Psoas muscle (tissue), 8 donors: ENCODE measurements around the gene L3HYPDH. TPM values are rescaled to one million over a fixed set of nuclear protein-coding genes. Genes with fewer than 3 reads are reported as not detected.

ENCODE experiments used
- ATAC-seq, 4 donors: fragments of 200-7000 bp; cut with Tn5 transposase; one replicate each; pipeline ENCODE4 v1.9.1; 2020; ENCODE audit warnings: moderate library complexity in 3 of 4, mild to moderate bottlenecking in 2 of 4
- DNase-seq, 2 donors: peaks; one replicate each; pipeline ENCODE4 v3.0.0-alpha.2; 2020
- H3K27ac ChIP-seq: fragments of 200-600 bp; one replicate; pipeline ENCODE4 v1.8.0; 2022
- H3K27me3 ChIP-seq, 3 donors: fragments of 200-600 bp in 1 of 3; one replicate each; pipeline versions ENCODE4 v1.6.1 to v1.8.0; 2013 to 2022; ENCODE audit warnings: low read length in 2 of 3, mild to moderate bottlenecking in 2 of 3, moderate library complexity in 1 of 3; ENCODE audit not compliant: insufficient read depth in 3 of 3
- H3K36me3 ChIP-seq, 2 donors: fragments of 200-600 bp in 1 of 2; one replicate each; pipeline versions ENCODE4 v1.6.1 to v1.8.0; 2013 to 2022; ENCODE audit warnings: low read depth in 1 of 2, mild to moderate bottlenecking in 1 of 2, moderate library complexity in 1 of 2; ENCODE audit not compliant: insufficient read depth in 1 of 2
- H3K4me1 ChIP-seq: fragments of 200-600 bp; one replicate; pipeline ENCODE4 v1.8.0; 2022
- H3K4me3 ChIP-seq: fragments of 200-600 bp; one replicate; pipeline ENCODE4 v1.8.0; 2022; ENCODE audit warnings: mild to moderate bottlenecking
- H3K9me3 ChIP-seq: fragments of 200-600 bp; one replicate; pipeline ENCODE4 v1.8.0; 2022
- CTCF ChIP-seq: fragments of 200-600 bp; IDR thresholded peaks from one replicate; pipeline ENCODE4 v1.8.0; 2022; ENCODE audit warnings: antibody characterized with exemption
- WGBS, 3 donors: extraction: QIAGEN DNeasy Blood & Tissue Kit; methylation state at CpG; one replicate each; pipeline versions ENCODE4 v1.1.6 to v1.1.7; 2013; 5-methylcytosine and 5-hydroxymethylcytosine counted together
- intact Hi-C, 2 donors: fragments of 100-400 bp; cut with DNase I; formaldehyde crosslinking; loops; one replicate each; pipeline versions ENCODE4 v1.11.0 to v1.14.2; 2022
- polyA plus RNA-seq, 3 donors: library from polyadenylated mRNA; stranded (reverse); fragments of 200-250 nt; gene quantifications; one replicate each; pipeline ENCODE4 v1.2.3, GENCODE V29; 2013
- total RNA-seq, 4 donors: library from RNA; stranded (reverse); fragmentation: NEBNext Ultra II Directional in 2 of 4; extraction: Animal tissue kit (Norgen Biotek cat#: 25700) in 2 of 4; gene quantifications; one replicate each; pipeline versions ENCODE4 v1.2.1 to v1.2.4, GENCODE V29; 2021 to 2023
- donor health status: healthy with polysubstance abuse.
- donor health status: DM: no; HTN: no; CAD: no; lungs with moderate emphysema.
- donor health status: Bipolar disorder and iron deficiency.
- donor health status: healthy.
- donor health status: DM: yes; HTN: yes; CAD: no.
- donor health status: DM: no; HTN: no; CAD: no.
- donor health status: DM: no; HTN: no; CAD: no.
- donor health status: DM: yes; HTN: yes; CAD: no.

L3HYPDH gene
- total and polyA plus RNA-seq, 7 donors, result 5.7 to 23.7 (median 12.3) TPM

GRCh38 chr14:59507752-59508103 lies 23.5 kb upstream of the L3HYPDH start:
- H3K27me3 ChIP-seq, result no peaks in the 10 kb centered on the region
- H3K27ac ChIP-seq, result no peak overlapping the region
- H3K36me3 ChIP-seq, result peaks cover 0 to 22% of the 10 kb centered on the region in 2 donors
- intact Hi-C loops, result loop anchor here (2.0 to 10.0 kb wide), 3 partner anchors 69 to 677 kb away; partner anchors contain the start of gene CCDC175 (in 2 of the 2)
- H3K9me3 ChIP-seq, result no peaks in the 10 kb centered on the region
- peak in 1 of 4 donors; percentile 13 for ATAC-seq
- no peak overlapping the region for H3K4me3 ChIP-seq
- no peak for TF ChIP-seq CTCF
- DNase-seq, result no peak
- H3K4me1 ChIP-seq, result no peaks in the 10 kb centered on the region
- 80 to 91% (median 89%) methylated on average over 3 of the region's 3 CpGs for WGBS, 3 donors

GRCh38 chr14:59507063-59507751 lies 23.0 kb upstream of the L3HYPDH start:
- no peaks in the 10 kb centered on the region for H3K4me1 ChIP-seq
- no peaks in the 10 kb centered on the region for H3K27me3 ChIP-seq
- peaks cover 0 to 22% of the 10 kb centered on the region in 2 donors for H3K36me3 ChIP-seq
- peak; percentile 76 for TF ChIP-seq CTCF
- H3K4me3 ChIP-seq, result no peak overlapping the region
- ATAC-seq (peak; percentile 61 to 92 (median 81)), DNase-seq (peak in 1 of 2 donors; percentile 23)
- no peak overlapping the region for H3K27ac ChIP-seq
- no peaks in the 10 kb centered on the region for H3K9me3 ChIP-seq
- intact Hi-C loops, result loop anchor here in 1 of 2 donors (5.0 to 10.0 kb wide), 2 partner anchors 70 to 678 kb away; partner anchors contain the start of gene CCDC175

- DNase-seq (no peak), ATAC-seq (no peak)
- intact Hi-C loops, result loop anchor here in 1 of 2 donors (10.0 kb wide), 1 partner anchor 682 kb away; no protein-coding TSS in a partner anchor
- Histone ChIP-seq H3K27ac (no peak overlapping the region), H3K4me1 (no peaks in the 10 kb centered on the region), H3K36me3 (peaks cover 0 to 45% of the 10 kb centered on the region in 2 donors), H3K4me3 (no peak overlapping the region), H3K9me3 (no peaks in the 10 kb centered on the region), H3K27me3 (no peaks in the 10 kb centered on the region)
- WGBS, 3 donors, result 83 to 94% (median 92%) methylated on average over 4 of the region's 4 CpGs
- TF ChIP-seq CTCF, result no peak
Observed at GRCh38 chr14:59503256-59503655, 19.0 kb upstream of the L3HYPDH start.

- Histone ChIP-seq H3K36me3 (peaks cover 0 to 70% of the 10 kb centered on the region in 2 donors), H3K27ac (no peak overlapping the region), H3K27me3 (no peaks in the 10 kb centered on the region), H3K4me1 (no peaks in the 10 kb centered on the region), H3K4me3 (no peak overlapping the region), H3K9me3 (no peaks in the 10 kb centered on the region)
- no peak for ATAC-seq
- no peak for DNase-seq
- 37 to 59% (median 40%) methylated on average over 3 of the region's 3 CpGs for WGBS, 3 donors
- intact Hi-C loops, result loop anchor here in 1 of 2 donors (10.0 kb wide), 1 partner anchor 684 kb away; no protein-coding TSS in a partner anchor
- no peak for TF ChIP-seq CTCF
Observed at GRCh38 chr14:59500732-59501131, 16.5 kb upstream of the L3HYPDH start.
